HG02938 (cell line): ENCODE measurements around the gene CEP57L1.
"Not testable (repeated sequence)": the region's sequence is repeated elsewhere in the genome, so short reads cannot be mapped to it uniquely, and the experiment has no call there.

Experiments
- ATAC-seq: cut with Tn5 transposase; IDR thresholded peaks from one replicate; pipeline ENCODE4 v1.9.1; 2021; ENCODE audit warnings: mild to moderate bottlenecking, moderate library complexity; ENCODE audit not compliant: unreplicated experiment

The CEP57L1 gene

GRCh38 chr6:109104512-109104911 is 9.2 kb downstream of the CEP57L1 start:
- ATAC-seq, result no peak

GRCh38 chr6:109105681-109106080 is 10.4 kb downstream of the CEP57L1 start:
- no peak for ATAC-seq

- not testable (repeated sequence) for ATAC-seq
Measured at GRCh38 chr6:109109663-109110062, 14.4 kb downstream of the CEP57L1 start.

GRCh38 chr6:109112663-109113062 is 17.4 kb downstream of the CEP57L1 start:
- ATAC-seq, result not testable (repeated sequence)

- ATAC-seq, result no peak
Measured at GRCh38 chr6:109117346-109118035, 22.2 kb downstream of the CEP57L1 start.

- no peak for ATAC-seq
Measured at GRCh38 chr6:109118337-109118736, 23.0 kb downstream of the CEP57L1 start.

GRCh38 chr6:109118871-109119354 is 23.6 kb downstream of the CEP57L1 start:
- no peak for ATAC-seq

- no peak for ATAC-seq
Measured at GRCh38 chr6:109121411-109121810, 26.1 kb downstream of the CEP57L1 start.

- ATAC-seq, result no peak
Measured at GRCh38 chr6:109124219-109124618, 28.9 kb downstream of the CEP57L1 start.

- no peak for ATAC-seq
Measured at GRCh38 chr6:109125504-109125903, 30.2 kb downstream of the CEP57L1 start.

- ATAC-seq, result no peak
Measured at GRCh38 chr6:109130065-109130464, 34.8 kb downstream of the CEP57L1 start.

- ATAC-seq, result not testable (repeated sequence)
Measured at GRCh38 chr6:109135600-109135999, 40.3 kb downstream of the CEP57L1 start.

- not testable (repeated sequence) for ATAC-seq
Measured at GRCh38 chr6:109136039-109136438, 40.7 kb downstream of the CEP57L1 start.

- not testable (repeated sequence) for ATAC-seq
Measured at GRCh38 chr6:109136530-109136929, 41.2 kb downstream of the CEP57L1 start.

- ATAC-seq, result no peak
Measured at GRCh38 chr6:109139109-109139508, 43.8 kb downstream of the CEP57L1 start.

- ATAC-seq, result not testable (repeated sequence)
Measured at GRCh38 chr6:109142067-109142466, 46.8 kb downstream of the CEP57L1 start.

GRCh38 chr6:109143191-109143590 is 47.9 kb downstream of the CEP57L1 start:
- ATAC-seq, result no peak

GRCh38 chr6:109148251-109148650 is 52.9 kb downstream of the CEP57L1 start:
- ATAC-seq, result not testable (repeated sequence)

- ATAC-seq, result not testable (repeated sequence)
Measured at GRCh38 chr6:109148716-109149115, 53.4 kb downstream of the CEP57L1 start.

GRCh38 chr6:109153752-109154151 is 58.4 kb downstream of the CEP57L1 start:
- no peak for ATAC-seq

- ATAC-seq, result no peak
Measured at GRCh38 chr6:109164331-109164730, 69.0 kb downstream of the CEP57L1 start.

GRCh38 chr6:109165392-109165974 is 70.2 kb downstream of the CEP57L1 start:
- no peak for ATAC-seq
